ENCODE measurements around the gene TCF12.

The TCF12 gene

DNA sequence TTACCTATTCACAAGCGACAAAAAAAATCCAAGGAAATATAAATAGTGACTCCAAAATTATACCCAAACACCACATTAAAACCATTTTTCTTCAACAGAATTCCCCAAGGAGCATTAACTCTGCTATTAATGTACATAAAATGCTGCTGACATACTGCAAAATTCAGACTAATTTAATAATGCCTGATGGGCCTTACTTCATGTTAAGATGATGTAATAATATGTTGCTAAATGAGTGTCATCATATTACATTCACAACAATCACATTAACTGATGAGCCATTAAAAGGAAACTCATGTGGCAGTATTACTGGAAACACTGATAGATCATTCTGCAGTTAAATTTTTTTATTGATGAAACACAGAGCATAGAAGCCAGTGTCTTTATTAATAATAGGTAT is 253.0 kb downstream of the TCF12 start:
- no peak for DNase-seq (ENCODE audit: low read depth)

GRCh38 chr15:57172925-57173324 is 254.5 kb downstream of the TCF12 start:
- DNase-seq (ENCODE audit: low read depth) = no peak

DNA sequence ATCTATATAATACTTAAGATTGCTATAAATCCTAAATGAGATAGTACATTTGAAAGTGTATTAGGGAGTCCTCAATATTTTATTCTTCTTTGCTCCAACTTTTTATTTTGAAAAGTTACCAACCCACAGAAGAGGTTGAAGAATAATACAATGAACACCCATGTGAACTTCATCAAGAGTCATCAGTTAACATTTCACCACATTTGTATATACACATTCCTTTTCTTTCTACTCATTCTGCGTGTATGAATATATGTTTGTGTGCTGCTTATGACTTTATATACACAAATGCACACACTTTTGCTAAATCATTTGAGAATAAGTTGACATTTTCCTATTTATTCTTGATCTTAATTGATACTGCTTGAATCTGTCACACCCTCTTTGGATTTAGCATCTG is 264.6 kb downstream of the TCF12 start:
- DNase-seq (ENCODE audit: low read depth) = no peak

GRCh38 chr15:57183614-57184344 is 265.3 kb downstream of the TCF12 start:
- DNase-seq (ENCODE audit: low read depth) = no peak

DNA sequence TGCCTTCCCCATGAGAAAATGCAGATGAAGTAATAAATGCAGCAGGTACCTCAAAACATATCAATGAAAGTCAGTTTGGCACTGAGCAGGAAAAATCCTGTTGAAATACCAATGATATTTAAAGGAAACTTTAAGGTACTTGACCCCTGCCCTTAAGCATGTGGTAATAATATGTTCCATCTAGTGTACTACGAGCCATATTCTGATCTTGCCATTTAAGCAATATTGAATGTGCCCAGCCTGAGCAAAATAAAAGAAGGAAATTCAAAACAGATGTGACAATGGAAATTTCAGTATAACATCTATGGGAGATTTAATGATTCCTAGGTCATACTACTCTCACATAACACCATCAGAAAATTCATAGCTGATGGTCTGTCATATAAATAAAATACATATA is 266.1 kb downstream of the TCF12 start:
- DNase-seq (ENCODE audit: low read depth) = no peak

DNA sequence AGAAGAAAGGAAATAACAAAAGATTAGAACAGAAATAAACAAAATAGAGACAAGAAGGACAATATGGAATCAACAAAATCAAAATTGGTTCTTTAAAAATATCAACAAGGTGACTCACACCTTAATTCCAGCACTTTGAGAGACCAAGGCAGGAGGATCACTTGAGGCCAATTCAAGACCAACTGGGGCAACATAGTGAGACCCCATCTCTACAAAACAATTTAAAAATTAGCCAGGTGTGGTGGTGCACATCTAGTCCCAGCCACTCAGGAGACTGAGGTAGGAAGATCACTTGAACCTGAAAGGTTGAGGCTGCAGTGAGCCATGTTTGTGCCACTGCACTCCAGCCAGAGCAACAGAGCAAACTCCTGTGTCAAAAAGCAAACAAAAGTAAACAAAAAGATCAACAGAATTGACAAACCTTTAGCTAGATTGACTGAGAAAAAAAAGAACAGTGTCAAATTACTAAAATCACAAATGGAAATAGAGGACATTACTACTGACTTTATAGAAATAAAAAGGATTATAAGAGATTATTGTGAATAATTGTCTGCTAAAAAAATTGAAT is 267.1 kb downstream of the TCF12 start:
- no peak for DNase-seq (ENCODE audit: low read depth)

- DNase-seq (ENCODE audit: low read depth) = no peak
Measured at GRCh38 chr15:57189466-57189865, 271.0 kb downstream of the TCF12 start.

GRCh38 chr15:57190208-57190607 is 271.8 kb downstream of the TCF12 start:
- DNase-seq (ENCODE audit: low read depth) = no peak

DNA sequence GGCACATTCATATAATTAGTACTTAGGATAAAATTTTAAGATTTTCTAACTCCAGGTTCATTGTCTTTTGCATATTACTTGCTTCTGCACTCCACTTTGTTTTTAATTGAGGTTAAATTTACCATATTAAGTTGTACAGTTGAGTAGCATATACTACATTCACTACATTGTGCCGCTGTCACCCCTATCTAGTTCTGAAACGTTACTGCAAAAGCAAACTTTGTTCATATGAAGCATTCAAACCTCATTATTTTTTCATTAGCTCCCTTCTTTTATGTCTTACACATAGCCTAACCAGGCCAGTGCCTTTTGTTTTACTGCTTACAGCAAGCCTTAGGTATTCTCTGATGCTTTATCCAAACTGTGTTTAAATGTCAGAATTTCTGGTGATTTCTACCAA is 274.7 kb downstream of the TCF12 start:
- no peak for DNase-seq (ENCODE audit: low read depth)

GRCh38 chr15:57195326-57195725 is 276.9 kb downstream of the TCF12 start:
- no peak for DNase-seq (ENCODE audit: low read depth)

GRCh38 chr15:57196865-57197264 is 278.4 kb downstream of the TCF12 start:
- DNase-seq (ENCODE audit: low read depth) = no peak

DNA sequence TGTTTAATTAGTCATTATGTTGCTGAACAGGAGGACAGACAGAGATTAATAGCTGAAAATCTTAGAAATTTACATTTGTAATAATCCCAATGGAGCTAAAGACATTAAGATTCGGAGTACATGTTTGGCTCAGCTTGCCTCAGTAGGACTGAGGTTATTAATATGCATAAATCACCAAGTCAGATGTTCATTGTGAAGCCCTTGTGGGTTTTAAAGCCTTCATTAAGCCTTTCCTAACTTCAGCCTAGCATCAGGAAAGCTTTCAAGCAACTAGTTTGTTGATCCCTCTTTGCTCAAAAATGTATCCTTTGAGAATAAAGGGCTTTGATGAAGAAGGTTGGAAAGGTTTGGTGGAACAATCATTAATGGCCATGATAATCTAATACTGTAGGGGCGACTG is 279.7 kb downstream of the TCF12 start:
- no peak for DNase-seq (ENCODE audit: low read depth)

- DNase-seq (ENCODE audit: low read depth) = no peak
Measured at GRCh38 chr15:57198654-57199291, 280.3 kb downstream of the TCF12 start.

DNA sequence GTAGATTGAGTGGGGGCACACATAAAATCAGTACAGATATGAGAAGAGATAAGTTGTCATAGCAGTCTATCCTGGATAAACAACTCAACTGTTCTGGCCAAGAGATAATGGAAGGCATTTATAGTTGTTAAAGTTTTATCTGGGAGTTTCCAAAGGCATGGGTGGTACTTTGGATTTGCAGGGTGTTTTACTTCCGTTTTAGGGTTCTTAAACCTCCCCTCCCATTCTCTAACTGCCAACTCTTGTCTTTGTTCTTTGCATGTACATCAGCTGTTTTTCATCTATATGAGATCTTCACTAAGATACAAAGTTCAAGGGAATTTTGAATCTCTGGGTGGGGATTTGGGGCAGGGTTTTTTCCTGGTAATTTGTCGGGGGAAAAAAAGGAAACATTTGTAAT is 283.1 kb downstream of the TCF12 start:
- DNase-seq (ENCODE audit: low read depth) = no peak

- DNase-seq (ENCODE audit: low read depth) = no peak
Measured at GRCh38 chr15:57203906-57204305, 285.5 kb downstream of the TCF12 start.

GRCh38 chr15:57205027-57205855 is 286.8 kb downstream of the TCF12 start:
- DNase-seq (ENCODE audit: low read depth) = no peak

DNA sequence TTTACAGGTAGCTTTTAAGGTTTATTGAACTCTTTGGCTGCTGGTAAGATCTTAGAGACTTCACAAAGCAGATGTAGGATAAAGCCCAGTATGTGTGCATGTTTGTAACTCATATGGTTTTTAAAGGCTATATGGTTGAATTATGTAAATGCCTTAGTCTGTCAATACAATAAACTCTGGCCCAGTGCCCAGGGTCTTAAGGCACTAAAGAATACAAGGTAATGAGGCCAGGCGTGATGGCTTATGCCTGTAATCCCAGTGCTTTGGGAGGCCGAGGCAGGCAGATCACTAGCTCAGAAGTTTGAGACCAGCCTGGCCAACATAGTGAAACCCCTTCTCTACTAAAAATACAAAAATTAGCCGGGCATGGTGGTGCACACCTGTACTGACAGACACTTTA is 287.6 kb downstream of the TCF12 start:
- DNase-seq (ENCODE audit: low read depth) = no peak

- DNase-seq (ENCODE audit: low read depth) = no peak
Measured at GRCh38 chr15:57213862-57214261, 295.4 kb downstream of the TCF12 start.

DNA sequence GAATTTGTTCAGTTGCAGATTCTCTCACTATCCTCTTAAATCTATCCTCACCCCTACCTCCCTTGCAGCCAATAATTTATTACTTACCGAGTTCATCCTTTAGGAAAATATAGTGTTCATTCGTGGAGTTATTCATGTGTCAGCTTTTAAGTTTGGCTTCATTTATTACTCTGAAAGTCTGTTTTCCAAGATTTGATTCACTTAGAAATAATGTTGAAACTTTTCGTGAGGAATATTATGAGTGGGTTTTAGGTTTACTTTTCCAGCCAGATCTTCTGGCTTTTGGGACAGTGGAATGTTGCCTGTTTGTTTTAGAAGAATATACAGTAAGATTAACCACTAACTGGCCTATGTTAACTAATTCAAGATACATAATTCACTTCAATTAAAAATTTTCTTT is 296.9 kb downstream of the TCF12 start:
- no peak for DNase-seq (ENCODE audit: low read depth)

DNA sequence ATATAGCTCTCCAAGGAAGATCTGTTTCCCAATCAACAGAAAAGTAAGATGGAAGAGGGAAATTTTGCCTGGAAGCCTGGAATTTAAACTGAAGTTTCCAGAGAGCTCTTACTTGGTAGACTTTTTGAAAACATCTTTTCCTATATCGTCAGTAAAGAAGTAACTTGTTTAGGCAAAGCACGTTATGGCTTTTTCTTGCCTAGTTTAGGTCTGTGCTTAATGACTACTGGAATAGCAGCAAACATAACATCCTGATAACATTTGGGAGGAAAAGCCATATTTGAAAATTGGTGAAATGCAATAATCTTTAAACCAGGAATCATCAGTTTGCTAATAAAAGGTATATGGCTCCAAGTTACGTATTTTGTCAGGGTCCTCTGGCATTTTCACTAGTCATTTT is 297.4 kb downstream of the TCF12 start:
- no peak for DNase-seq (ENCODE audit: low read depth)

DNA sequence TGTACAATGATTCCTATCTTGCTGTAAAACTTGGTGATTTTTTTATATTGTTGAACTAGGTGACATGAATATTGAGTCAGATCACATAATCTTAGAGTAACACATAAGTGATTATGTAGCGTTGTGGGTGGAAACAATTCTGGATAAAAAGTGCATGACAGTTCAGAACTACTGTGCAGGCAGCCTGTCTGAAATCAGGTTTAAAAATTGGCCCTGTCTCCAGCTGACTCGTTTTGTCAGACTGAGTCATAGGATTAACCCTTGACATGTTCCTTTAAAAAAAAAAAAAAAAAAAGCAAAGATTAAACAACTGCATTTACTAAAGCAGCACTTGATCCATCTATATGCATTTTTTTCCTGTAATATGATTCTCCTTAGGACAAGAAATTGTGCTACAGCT is 297.8 kb downstream of the TCF12 start:
- no peak for DNase-seq (ENCODE audit: low read depth)

GRCh38 chr15:57217778-57218598 is 299.5 kb downstream of the TCF12 start:
- DNase-seq (ENCODE audit: low read depth) = no peak

Data from GM04503 (cell line).